Superior temporal gyrus (tissue), 1 donor: ENCODE results near the gene BLZF1.
"Not testable (repeated sequence)": the region's sequence is repeated elsewhere in the genome, so short reads cannot be mapped to it uniquely, and the experiment has no call there.

Source experiments
- DNase-seq: peaks from one replicate; pipeline ENCODE4 v3.0.0-alpha.2; 2016; ENCODE audit errors: extremely low spot score

The BLZF1 gene

DNA sequence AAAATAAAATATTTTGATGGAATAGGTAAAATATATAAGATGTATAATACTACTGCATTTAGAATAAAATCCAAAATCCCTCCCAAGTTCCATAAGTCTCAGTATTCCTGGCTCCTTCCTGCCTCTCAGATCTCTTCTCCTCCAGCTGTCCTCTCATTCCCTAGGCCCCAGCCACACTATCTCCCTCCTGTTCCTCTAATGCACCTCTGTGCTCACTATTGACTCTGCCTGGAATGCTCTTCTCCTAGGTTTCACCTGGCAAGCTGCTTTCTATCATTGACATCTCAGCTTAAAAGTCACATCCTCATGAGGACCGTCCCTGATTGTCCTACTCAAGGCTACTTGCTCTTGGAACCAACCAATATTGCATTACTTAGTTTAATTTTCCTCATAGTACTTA, 7.6 kb upstream of the BLZF1 start:
- DNase-seq = no peak

DNA sequence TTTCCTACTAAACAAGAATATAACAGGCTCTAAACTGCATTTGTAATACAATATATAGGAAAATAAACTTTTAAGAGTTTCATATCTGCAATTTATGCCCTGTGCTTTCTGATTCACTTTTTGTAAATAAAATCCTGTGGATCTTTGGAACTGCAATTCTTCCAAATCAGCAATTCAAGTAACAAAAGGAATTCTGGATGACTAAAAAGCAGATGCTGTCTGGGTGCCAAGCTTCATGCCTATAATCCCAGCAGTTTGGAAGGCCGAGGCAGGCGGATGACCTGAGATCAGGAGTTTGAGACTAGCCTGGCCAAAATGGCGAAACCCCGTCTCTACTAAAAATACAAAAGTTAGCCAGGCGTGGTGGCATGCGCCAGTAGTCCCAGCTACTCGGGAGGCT, 6.7 kb upstream of the BLZF1 start:
- no peak for DNase-seq

GRCh38 chr1:169363046-169363730, 4.8 kb upstream of the BLZF1 start:
- no peak for DNase-seq

GRCh38 chr1:169364948-169365347, 3.0 kb upstream of the BLZF1 start:
- no peak for DNase-seq

DNA sequence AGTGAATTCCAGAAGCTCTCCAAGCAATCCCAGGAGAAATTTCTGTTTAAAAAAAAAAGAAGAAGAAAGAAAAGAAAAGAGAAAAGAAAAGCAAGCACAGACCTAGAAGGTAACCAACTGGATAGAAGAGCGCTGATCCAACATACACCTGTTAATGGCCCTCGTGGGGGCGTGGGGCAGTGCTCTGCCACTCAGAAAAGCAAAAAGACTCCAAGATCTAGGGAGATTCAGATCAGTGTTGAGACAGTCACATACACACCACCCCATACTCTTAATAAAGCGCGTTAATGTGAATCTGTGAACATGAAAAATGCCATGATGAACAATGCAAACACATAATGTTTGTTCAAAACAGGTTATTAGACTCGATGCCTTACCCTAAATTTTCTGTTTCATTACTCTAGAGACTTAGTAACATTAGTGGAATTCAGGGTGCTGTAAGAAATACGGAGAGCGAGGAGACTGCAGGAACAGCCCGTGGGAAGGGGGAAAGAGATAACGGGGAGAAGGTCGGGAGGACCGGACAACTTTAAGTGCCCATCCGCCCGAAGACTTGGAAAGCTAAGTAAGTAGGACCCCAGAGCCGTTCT, 804 bp upstream of the BLZF1 start:
- DNase-seq = no peak

DNA sequence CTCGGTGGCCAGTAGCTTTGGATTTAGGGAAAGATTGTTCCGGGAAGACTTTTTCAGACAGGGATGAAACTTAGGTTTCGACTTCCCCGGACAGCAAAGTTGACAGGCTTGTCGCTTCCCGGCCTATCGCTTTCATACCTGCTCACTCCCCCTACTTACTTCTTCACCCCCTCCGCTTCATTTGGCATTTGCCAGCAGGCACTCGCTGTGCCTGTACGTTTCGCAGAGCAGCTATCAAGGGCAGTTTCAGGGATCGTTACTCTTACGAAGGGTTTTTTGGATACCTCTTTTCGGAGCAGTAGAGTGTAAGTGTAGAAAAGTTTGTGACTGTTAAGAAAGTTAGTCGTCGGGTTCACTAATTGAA, 393 bp downstream of the BLZF1 start:
- no peak for DNase-seq

DNA sequence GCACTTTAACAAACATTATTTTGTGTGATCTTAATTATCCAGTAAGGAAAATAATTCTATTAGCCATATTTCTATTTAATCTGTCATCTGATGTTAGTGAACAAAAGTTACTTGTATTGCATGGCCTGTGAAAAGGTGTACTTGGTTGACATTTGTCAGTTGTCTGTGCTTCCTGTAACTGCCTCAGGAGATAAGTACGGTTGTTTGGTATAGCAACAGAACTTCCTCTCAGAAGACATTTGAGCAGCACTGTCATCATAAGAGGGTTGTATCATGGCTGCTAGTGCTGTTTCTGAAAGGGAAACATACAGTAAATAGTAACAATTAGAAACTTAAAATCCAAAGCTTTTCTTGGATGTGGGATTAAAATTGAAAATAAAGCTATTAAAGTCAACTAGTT, 3.4 kb downstream of the BLZF1 start:
- DNase-seq = no peak

DNA sequence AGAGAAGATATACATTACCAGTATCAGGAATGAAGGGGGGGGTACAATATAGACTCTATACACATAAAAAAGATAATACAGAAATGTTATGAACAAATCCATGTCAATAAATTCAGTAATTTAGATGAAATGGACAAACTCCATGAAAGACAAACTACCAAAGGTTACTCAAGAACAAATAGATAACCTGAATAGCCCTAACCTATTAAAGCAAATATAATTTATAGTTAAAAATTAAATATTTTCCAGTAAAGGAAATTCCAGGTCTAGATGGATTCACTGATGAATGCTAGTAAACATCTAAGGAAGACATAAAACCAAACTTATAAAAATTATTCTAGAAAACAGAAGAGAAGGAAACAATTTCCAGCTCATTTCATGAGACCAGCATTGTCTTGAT, 13.2 kb downstream of the BLZF1 start:
- no peak for DNase-seq

DNA sequence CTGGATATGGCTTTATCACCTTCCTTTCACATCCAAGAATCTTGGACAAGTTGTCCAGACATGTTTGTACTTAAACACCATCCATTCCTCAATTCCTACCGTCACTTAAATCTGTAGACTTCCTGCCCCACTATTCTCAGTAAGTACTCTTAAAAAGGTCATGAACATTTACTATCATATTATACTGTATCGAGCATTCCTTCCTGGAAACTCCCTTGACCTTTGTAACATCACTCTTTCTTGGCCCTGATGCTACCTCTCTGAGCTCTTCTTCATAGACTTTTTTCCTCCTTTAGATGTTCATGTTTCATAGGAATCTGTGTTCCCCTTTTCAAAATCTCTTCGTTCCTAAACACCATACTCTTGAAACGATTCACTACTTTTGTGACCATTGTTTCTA, 15.5 kb downstream of the BLZF1 start:
- no peak for DNase-seq

DNA sequence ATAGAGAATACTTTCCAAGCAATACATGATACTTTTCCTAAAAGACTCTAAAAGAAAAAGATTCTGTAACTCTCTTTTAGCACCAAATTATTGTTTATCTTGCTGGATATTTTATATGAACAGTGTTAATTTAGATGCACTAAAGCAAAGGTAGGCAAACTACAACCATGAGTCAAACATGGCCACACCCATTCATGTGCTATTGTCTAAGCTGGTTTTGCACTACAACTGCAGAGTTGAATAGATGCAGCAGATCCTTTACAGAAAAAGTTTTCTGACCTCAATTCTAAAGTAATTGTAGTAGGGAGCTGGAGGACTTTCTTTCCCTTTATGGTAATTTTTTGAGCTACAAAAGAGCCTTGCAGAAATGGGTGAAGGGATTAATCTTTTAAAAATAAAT, 19.4 kb downstream of the BLZF1 start:
- DNase-seq = no peak

GRCh38 chr1:169390303-169390702, 22.3 kb downstream of the BLZF1 start:
- DNase-seq = no peak

DNA sequence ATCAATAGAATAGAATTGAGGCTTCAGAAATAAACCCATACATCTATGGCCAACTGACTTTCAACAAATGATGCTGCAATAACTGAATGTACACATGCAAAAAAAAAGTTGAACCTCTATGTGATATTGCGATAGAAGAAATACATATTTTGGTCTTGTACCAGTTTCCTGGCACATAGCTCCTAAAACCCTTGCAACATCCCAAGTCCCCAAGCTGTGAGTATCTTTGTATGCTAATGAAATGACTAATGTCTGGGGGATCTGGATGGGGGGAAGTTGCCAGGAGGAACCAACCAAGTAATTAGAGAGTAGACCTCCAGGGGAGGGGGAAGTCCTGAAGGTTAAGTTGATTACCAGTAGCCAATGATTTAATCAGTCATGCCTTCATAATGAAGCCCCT, 24.4 kb downstream of the BLZF1 start:
- DNase-seq = no peak

DNA sequence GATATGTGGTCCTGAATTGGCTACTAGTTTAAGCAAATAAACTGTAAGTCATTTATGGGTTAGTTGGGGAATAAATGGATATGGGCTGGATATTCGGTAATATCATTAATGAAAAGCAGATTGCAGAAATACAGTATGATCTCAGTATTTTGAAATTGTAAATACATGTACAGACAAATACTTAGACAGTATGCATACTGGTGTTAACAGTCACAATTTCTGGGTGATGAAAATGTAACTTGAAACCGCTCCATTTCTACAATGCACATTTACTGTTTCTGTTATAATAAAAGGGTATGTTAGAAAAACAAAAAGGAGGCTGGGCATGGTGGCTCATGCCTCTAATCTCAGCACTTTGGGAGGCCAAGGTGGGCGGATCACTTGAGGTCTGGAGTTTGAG, 28.0 kb downstream of the BLZF1 start:
- DNase-seq = no peak

- not testable (repeated sequence) for DNase-seq
These were observed 34.6 kb downstream of the BLZF1 start for GRCh38 chr1:169402578-169402977.

DNA sequence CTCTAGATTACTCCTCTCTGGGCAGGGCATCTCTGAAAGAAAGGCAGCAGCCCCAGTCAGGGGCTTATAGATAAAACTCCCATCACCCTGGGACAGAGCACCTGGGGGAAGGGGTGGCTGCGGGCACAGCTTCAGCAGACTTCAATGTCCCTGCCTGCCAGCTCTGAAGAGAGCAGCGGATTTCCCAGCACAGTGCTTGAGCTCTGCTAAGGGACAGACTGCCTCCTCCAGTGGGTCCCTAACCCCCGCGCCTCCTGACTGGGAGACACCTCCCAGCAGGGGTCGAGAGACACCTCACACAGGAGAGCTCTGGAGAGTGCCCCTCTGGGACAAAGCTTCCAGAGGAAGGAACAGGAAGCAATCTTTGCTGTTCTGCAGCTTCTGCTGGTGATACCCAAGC, 40.3 kb downstream of the BLZF1 start:
- DNase-seq = not testable (repeated sequence)

- DNase-seq = no peak
These were observed 47.0 kb downstream of the BLZF1 start for GRCh38 chr1:169414952-169415351.

DNA sequence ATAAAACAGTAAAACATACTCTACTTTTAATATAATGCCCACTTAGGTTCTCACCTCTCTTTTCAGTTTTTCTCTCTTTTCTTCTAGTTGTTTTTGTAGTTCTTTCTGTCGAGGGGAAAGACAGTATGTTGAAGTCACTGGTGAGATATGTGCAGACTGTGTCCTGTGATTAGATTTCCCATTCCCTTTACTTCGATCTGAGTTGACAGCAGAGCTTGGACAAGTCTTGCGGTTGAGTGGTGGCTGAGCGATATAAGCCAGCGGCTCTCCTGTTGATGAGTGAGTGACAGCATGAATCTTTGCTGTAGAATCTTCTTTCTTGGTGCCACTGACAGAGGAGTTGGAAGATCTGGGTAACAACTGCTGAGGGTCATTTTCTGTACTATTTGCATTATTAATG, 53.3 kb downstream of the BLZF1 start:
- DNase-seq = no peak

DNA sequence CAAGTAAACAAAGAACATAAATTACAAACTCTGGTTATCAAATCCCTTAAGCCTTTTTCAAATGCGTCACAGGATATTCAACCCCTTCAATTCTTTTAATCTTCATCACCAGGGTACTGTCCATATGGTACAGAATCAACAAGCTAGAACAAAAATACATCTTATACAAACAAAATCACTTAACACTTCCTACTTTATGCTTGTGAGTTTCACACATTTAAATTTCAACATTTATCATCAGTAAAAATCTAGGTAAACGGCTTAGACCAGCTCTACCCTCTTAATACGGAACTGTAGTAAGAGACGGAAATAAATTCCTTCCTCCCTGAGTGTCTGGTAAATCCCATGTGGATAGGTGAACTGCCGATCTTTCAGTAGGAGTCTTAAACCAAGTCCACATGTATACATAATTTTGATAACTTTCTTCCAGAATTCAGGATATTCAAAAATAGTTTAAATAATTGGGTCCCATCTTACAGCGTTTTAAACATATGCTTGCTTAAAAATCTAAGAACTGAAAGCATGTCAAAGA, 58.2 kb downstream of the BLZF1 start:
- DNase-seq = peak; percentile 44

GRCh38 chr1:169427081-169427641, 59.2 kb downstream of the BLZF1 start, which contains the start of gene CCDC181:
Gene CCDC181 (minus strand): TSS chr1:169427474. CDS start chr1:169424927, 2,547 bp downstream.
- peak; percentile 89 for DNase-seq
